ENCODE results near the gene KCNMA1. TPM values are rescaled to one million over a fixed set of nuclear protein-coding genes. Genes with fewer than 3 reads are reported as not detected.

The KCNMA1 gene
- total RNA-seq, 1 experiment from 2014 or later: 0.45 TPM

GRCh38 chr10:76968483-76968882, 669.1 kb downstream of the KCNMA1 start:
- Mint-ChIP-seq H3K27me3 (ENCODE audit: unreplicated experiment) (peaks cover 77% of the 10 kb centered on the region), H3K4me1 (ENCODE audit: low read depth, unreplicated experiment) (no peaks in the 10 kb centered on the region), H3K9me3 (ENCODE audit: low read depth, unreplicated experiment) (no peaks in the 10 kb centered on the region), H3K4me3 (ENCODE audit: low read depth, unreplicated experiment) (no peak overlapping the region), H3K36me3 (ENCODE audit: insufficient read depth, unreplicated experiment) (no peaks in the 10 kb centered on the region), H3K27ac (ENCODE audit: unreplicated experiment) (no peak overlapping the region)
- DNase-seq: no peak
- no TSS peak for BruUV-seq (replicated peaks)
- intact Hi-C loops (cut with micrococcal nuclease; ENCODE audit: unreplicated experiment): no loop called here
- TF ChIP-seq, protein P1, sequence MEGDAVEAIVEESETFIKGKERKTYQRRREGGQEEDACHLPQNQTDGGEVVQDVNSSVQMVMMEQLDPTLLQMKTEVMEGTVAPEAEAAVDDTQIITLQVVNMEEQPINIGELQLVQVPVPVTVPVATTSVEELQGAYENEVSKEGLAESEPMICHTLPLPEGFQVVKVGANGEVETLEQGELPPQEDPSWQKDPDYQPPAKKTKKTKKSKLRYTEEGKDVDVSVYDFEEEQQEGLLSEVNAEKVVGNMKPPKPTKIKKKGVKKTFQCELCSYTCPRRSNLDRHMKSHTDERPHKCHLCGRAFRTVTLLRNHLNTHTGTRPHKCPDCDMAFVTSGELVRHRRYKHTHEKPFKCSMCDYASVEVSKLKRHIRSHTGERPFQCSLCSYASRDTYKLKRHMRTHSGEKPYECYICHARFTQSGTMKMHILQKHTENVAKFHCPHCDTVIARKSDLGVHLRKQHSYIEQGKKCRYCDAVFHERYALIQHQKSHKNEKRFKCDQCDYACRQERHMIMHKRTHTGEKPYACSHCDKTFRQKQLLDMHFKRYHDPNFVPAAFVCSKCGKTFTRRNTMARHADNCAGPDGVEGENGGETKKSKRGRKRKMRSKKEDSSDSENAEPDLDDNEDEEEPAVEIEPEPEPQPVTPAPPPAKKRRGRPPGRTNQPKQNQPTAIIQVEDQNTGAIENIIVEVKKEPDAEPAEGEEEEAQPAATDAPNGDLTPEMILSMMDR (IDR thresholded peaks at IDR 0.05; ENCODE audit: unreplicated experiment): no peak
- CTCF ChIA-PET: no interaction called here

GRCh38 chr10:76962851-76963250, 674.8 kb downstream of the KCNMA1 start:
- CTCF ChIA-PET: no interaction called here
- H3K27me3 Mint-ChIP-seq (ENCODE audit: unreplicated experiment): peaks cover 44% of the 10 kb centered on the region
- no peaks in the 10 kb centered on the region for H3K4me1 Mint-ChIP-seq (ENCODE audit: low read depth, unreplicated experiment)
- intact Hi-C loops (cut with micrococcal nuclease; ENCODE audit: unreplicated experiment): no loop called here
- H3K27ac Mint-ChIP-seq (ENCODE audit: unreplicated experiment): no peak overlapping the region
- no TSS peak for BruUV-seq (replicated peaks)
- no peak for DNase-seq
- TF ChIP-seq, protein P1 (IDR thresholded peaks at IDR 0.05; ENCODE audit: unreplicated experiment): no peak
- no peak overlapping the region for H3K4me3 Mint-ChIP-seq (ENCODE audit: low read depth, unreplicated experiment)
- H3K9me3 Mint-ChIP-seq (ENCODE audit: low read depth, unreplicated experiment): no peaks in the 10 kb centered on the region
- no peaks in the 10 kb centered on the region for H3K36me3 Mint-ChIP-seq (ENCODE audit: insufficient read depth, unreplicated experiment)

DNA sequence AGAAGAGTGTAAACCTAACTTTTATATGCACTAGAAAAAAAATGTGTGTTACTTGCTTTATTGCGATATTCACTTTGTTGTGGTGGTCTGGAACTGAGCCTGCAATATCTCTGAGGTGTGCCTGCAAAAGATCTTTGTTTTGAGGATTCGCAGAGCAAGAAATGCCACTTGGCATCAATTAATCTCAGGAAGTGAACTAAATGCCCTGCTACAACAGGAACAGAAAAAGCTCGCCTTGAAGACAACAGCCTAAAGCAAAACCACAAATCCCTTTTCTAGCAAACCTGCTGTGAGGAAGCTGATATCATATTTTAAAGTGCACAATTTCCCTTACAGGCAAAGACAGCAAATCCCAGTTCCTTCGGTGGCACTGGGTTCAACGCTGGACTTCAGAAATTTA, 675.8 kb downstream of the KCNMA1 start:
- peaks cover 33% of the 10 kb centered on the region for H3K27me3 Mint-ChIP-seq (ENCODE audit: unreplicated experiment)
- H3K4me3 Mint-ChIP-seq (ENCODE audit: low read depth, unreplicated experiment): no peak overlapping the region
- no peaks in the 10 kb centered on the region for H3K4me1 Mint-ChIP-seq (ENCODE audit: low read depth, unreplicated experiment)
- no peak overlapping the region for H3K27ac Mint-ChIP-seq (ENCODE audit: unreplicated experiment)
- BruUV-seq (replicated peaks): no TSS peak
- CTCF ChIA-PET: no interaction called here
- H3K36me3 Mint-ChIP-seq (ENCODE audit: insufficient read depth, unreplicated experiment): no peaks in the 10 kb centered on the region
- no peaks in the 10 kb centered on the region for H3K9me3 Mint-ChIP-seq (ENCODE audit: low read depth, unreplicated experiment)
- TF ChIP-seq, protein P1 (IDR thresholded peaks at IDR 0.05; ENCODE audit: unreplicated experiment): no peak
- intact Hi-C loops (cut with micrococcal nuclease; ENCODE audit: unreplicated experiment): no loop called here
- DNase-seq: no peak

DNA sequence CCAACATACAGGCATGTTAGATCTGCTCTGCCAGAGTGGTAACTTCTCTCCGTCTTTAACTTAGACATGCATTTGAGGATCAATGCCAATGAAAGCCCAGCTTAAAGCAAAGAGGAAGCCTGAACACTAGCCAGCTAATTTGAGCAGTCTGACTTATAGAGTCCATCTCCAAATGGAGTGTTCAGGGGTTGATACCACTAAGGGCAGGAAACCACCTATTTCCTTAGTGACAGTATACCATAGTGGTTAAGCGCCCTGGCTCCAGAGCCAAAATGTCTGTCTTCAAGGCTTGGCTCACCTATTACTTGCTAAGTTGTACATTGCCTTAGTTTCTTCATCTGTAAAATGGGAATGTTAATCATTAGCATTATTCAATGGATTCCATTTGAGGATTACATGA, 678.5 kb downstream of the KCNMA1 start:
- Mint-ChIP-seq H3K4me3 (ENCODE audit: low read depth, unreplicated experiment) (no peak overlapping the region), H3K36me3 (ENCODE audit: insufficient read depth, unreplicated experiment) (no peaks in the 10 kb centered on the region), H3K27me3 (ENCODE audit: unreplicated experiment) (peaks cover 34% of the 10 kb centered on the region), H3K27ac (ENCODE audit: unreplicated experiment) (no peak overlapping the region), H3K4me1 (ENCODE audit: low read depth, unreplicated experiment) (no peaks in the 10 kb centered on the region), H3K9me3 (ENCODE audit: low read depth, unreplicated experiment) (no peaks in the 10 kb centered on the region)
- TF ChIP-seq, protein P1 (IDR thresholded peaks at IDR 0.05; ENCODE audit: unreplicated experiment): no peak
- BruUV-seq (replicated peaks): no TSS peak
- no peak for DNase-seq
- CTCF ChIA-PET: no interaction called here
- intact Hi-C loops (cut with micrococcal nuclease; ENCODE audit: unreplicated experiment): no loop called here
